Tibial artery (tissue), 4 donors: ENCODE data around the gene CLCA1.

Experiments
- DNase-seq, 2 donors: peaks; one replicate each; pipeline ENCODE4 v3.0.0-alpha.2; 2019
- H3K27ac ChIP-seq, 2 donors: fragments of 200-600 bp; sonication (generic) in 1 of 2; 1 replicate in 1 of 2; 2 replicates in 1 of 2; pipeline ENCODE4 v1.5.1; 2018 to 2019; ENCODE audit warnings: mild to moderate bottlenecking in 1 of 2
- H3K27me3 ChIP-seq, 2 donors: fragments of 200-600 bp; sonication (generic) in 1 of 2; one replicate each; pipeline versions ENCODE4 v1.5.1 to v1.6.0; 2016 to 2019
- H3K36me3 ChIP-seq, 3 donors: fragments of 200-600 bp; sonication (generic) in 2 of 3; one replicate each; pipeline ENCODE4 v1.5.1; 2016 to 2019; ENCODE audit warnings: mild to moderate bottlenecking in 2 of 3
- H3K4me1 ChIP-seq, 4 donors: fragments of 200-600 bp; sonication (generic) in 2 of 4; 1 replicate in 3 of 4; 2 replicates in 1 of 4; pipeline ENCODE4 v1.5.1; 2016 to 2019
- H3K4me3 ChIP-seq, 2 donors: fragments of 200-600 bp; sonication (generic) in 1 of 2; 1 replicate in 1 of 2; 2 replicates in 1 of 2; pipeline ENCODE4 v1.5.1; 2018 to 2019; ENCODE audit warnings: mild to moderate bottlenecking in 2 of 2
- H3K9me3 ChIP-seq, 3 donors: fragments of 200-600 bp; sonication (generic) in 1 of 3; one replicate each; pipeline ENCODE4 v1.5.1; 2016 to 2019
- intact Hi-C: fragments of 100-400 bp; cut with DNase I; formaldehyde crosslinking; loops from one replicate; pipeline ENCODE4 v1.15.0; 2023; ENCODE audit warnings: low total_unique reads
- TF ChIP-seq, protein P1 (sequence below), 2 experiments: fragments of 200-600 bp in 1 of 2; fragments of 450-650 bp in 1 of 2; IDR thresholded peaks; one replicate each; pipeline ENCODE4 v1.5.1; 2017 to 2019; ENCODE audit warnings: antibody characterized with exemption in 2 of 2, mild to moderate bottlenecking in 1 of 2, moderate library complexity in 1 of 2

The CLCA1 gene

DNA sequence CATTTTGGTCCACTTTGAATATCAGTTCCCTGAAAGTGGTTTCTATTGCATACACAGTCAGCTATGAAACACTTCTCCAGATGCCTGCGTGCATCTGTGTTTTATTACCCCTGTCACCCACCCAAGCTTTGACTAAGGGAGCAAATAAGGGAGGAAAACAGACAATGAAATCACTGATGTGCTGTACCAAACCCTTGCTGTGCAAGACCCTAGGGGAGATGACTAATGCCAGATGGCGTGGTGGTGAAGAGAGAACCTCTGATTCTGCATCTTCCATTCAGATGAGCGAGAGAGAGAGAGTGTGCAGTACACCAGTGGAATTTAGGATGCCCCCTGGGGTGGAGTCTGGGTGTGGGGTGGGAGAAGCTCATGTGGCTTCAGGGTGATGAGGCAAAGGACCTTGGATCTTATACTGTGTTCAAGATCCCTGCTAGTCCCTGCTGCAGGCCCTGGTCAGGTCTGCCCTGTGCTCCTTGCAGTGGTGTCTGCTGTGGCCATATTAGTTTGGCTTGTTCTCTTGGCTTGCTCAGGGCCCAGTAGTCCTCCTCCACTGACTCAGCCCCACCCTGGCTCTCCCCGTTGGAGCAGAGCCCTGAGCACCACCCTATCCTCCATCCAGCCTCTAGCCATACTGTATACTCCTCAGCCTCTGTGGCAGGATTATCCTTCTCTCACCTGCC is 18.5 kb downstream of the CLCA1 start:
- TF ChIP-seq, protein P1, sequence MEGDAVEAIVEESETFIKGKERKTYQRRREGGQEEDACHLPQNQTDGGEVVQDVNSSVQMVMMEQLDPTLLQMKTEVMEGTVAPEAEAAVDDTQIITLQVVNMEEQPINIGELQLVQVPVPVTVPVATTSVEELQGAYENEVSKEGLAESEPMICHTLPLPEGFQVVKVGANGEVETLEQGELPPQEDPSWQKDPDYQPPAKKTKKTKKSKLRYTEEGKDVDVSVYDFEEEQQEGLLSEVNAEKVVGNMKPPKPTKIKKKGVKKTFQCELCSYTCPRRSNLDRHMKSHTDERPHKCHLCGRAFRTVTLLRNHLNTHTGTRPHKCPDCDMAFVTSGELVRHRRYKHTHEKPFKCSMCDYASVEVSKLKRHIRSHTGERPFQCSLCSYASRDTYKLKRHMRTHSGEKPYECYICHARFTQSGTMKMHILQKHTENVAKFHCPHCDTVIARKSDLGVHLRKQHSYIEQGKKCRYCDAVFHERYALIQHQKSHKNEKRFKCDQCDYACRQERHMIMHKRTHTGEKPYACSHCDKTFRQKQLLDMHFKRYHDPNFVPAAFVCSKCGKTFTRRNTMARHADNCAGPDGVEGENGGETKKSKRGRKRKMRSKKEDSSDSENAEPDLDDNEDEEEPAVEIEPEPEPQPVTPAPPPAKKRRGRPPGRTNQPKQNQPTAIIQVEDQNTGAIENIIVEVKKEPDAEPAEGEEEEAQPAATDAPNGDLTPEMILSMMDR (IDR thresholded peaks at IDR 0.05): no peak
- Histone ChIP-seq H3K27me3 (no peaks in the 10 kb centered on the region), H3K9me3 (no peaks in the 10 kb centered on the region), H3K4me1 (no peaks in the 10 kb centered on the region), H3K4me3 (no peak overlapping the region), H3K27ac (no peak overlapping the region), H3K36me3 (no peaks in the 10 kb centered on the region)
- peak in 1 of 2 donors; percentile 49 for DNase-seq
- intact Hi-C loops: no loop called here

DNA sequence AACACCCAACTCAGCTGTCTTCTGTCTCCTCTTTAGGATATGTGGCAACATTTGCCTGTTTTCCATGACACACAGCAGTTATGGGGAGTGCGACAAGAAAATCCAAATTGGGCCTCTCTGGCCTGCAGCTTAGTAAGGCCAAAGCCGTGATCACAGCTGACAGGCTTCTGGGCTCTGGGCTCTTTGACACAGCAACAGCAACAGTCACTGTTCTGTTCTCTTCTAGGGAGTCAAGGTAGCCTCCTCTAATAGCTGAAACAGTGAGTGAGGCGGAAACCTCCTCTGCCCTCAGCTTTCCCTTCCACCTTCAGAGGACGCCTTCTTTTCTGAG is 19.0 kb downstream of the CLCA1 start:
- no peak overlapping the region for H3K27ac ChIP-seq
- no peak for DNase-seq
- intact Hi-C loops: no loop called here
- TF ChIP-seq, protein P1 (IDR thresholded peaks at IDR 0.05): no peak
- H3K4me1 ChIP-seq: no peaks in the 10 kb centered on the region
- no peaks in the 10 kb centered on the region for H3K9me3 ChIP-seq
- H3K4me3 ChIP-seq: no peak overlapping the region
- no peaks in the 10 kb centered on the region for H3K27me3 ChIP-seq
- H3K36me3 ChIP-seq: no peaks in the 10 kb centered on the region

DNA sequence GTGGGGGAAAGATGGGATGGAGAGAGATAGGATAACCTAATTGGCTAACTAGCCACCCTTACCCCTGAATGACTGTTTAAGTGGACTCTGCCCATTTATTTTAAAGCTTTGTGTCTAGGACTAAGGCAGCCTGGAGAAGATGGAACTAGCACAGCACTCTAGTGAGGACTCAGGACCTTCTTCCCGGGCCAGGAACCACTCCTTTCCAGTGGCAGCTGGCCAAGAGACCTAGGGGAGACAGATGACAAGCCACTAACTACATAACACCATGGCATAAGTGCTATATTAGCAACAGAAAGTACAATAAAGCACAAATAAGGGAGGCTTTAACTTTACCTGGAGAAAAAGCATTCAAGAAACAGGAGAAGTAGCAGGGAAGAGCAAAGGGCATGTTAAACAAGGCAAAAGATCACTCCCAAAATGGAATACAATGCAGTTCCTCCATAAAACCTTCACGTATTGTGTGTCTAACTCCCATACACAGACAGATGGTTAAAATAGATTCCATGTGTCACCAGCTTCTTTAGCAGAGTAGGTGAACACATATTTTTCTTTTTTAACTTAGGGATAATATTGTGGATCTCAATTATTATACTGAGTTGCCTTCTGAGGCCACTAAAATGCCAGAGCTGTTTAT is 20.6 kb downstream of the CLCA1 start:
- Histone ChIP-seq H3K27me3 (no peaks in the 10 kb centered on the region), H3K36me3 (no peaks in the 10 kb centered on the region), H3K27ac (no peak overlapping the region), H3K4me1 (no peaks in the 10 kb centered on the region), H3K9me3 (no peaks in the 10 kb centered on the region), H3K4me3 (no peak overlapping the region)
- TF ChIP-seq, protein P1 (IDR thresholded peaks at IDR 0.05): no peak
- intact Hi-C loops: no loop called here
- DNase-seq: no peak

DNA sequence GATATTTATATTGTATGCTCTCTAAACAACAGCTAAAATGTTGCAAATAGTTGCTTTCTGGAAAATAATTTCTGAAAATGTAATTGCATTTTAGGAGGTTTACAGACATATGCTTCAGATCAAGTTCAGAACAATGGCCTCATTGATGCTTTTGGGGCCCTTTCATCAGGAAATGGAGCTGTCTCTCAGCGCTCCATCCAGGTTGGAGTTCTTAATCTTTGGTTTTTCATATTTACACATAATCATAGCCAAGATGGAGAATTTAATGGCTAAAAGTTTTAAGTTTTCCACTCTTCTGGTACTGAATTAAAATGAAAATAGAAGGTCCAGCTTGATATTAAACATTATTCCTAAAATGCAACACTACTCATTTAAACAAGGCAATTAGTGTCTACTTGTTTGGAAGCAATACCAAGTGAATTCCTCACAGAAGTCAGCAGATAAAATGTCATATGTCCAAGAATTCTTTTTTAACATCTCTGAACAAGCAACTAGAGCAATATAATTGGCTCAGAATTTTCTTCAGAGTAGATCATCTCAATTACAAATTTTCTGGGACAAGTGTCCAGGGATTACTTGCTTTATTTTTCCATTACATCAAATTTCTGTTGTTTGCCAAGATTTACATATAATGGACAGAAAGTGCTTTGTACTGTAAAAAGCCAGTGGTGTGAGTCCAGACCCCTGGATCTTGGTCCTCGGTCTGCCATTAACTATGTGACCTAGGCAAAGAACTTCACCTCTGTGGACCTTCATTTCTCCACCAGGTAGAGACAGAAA is 22.6 kb downstream of the CLCA1 start:
- Histone ChIP-seq H3K4me3 (no peak overlapping the region), H3K27me3 (no peaks in the 10 kb centered on the region), H3K9me3 (no peaks in the 10 kb centered on the region), H3K27ac (no peak overlapping the region), H3K36me3 (no peaks in the 10 kb centered on the region), H3K4me1 (no peaks in the 10 kb centered on the region)
- TF ChIP-seq, protein P1 (IDR thresholded peaks at IDR 0.05): no peak
- intact Hi-C loops: no loop called here
- no peak for DNase-seq

DNA sequence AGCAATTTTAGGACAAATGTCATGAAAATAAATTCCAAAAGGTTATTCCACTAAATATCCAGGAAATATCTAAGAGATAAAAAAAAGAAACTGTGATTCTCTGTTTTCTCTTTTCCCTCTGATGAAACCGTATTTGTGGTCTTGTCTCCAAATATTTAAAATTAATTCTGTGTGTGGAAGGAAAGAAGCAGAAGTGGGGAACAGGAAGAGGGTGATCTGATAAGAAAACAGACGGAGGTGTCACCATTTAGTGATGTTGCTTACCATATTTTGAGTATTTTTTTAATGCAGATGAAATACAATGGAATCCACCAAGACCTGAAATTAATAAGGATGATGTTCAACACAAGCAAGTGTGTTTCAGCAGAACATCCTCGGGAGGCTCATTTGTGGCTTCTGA is 29.6 kb downstream of the CLCA1 start:
- TF ChIP-seq, protein P1 (IDR thresholded peaks at IDR 0.05): no peak
- H3K36me3 ChIP-seq: no peaks in the 10 kb centered on the region
- intact Hi-C loops: no loop called here
- H3K27ac ChIP-seq: no peak overlapping the region
- H3K4me3 ChIP-seq: no peak overlapping the region
- DNase-seq: no peak
- peaks cover 0 to 6% (median 2%) of the 10 kb centered on the region in 4 donors for H3K4me1 ChIP-seq
- H3K9me3 ChIP-seq: no peaks in the 10 kb centered on the region
- H3K27me3 ChIP-seq: no peaks in the 10 kb centered on the region
